Natural killer cell (primary cell): ENCODE data around the gene CD79B. TPM values are rescaled to one million over a fixed set of nuclear protein-coding genes. Genes with fewer than 3 reads are reported as not detected.

Source experiments
- ATAC-seq, 3 donors: fragments of 150-1000 bp in 2 of 3; fragments of 200-7000 bp in 1 of 3; cut with Tn5 transposase; 1 replicate in 1 of 3; 2 replicates in 2 of 3; pipeline ENCODE4 v1.10.0; 2021; ENCODE audit warnings: mild to moderate bottlenecking in 2 of 3, moderate library complexity in 2 of 3
- DNase-seq, 2 donors: peaks; one replicate each; pipeline versions ENCODE4 v3.0.0 to v3.0.0-alpha.2; 2013 to 2021; ENCODE audit warnings: mixed read lengths in 1 of 2
- H3K27ac ChIP-seq: one replicate; pipeline ENCODE4 v1.5.1; 2013; ENCODE audit warnings: mild to moderate bottlenecking, low read length
- H3K27me3 ChIP-seq: one replicate; pipeline ENCODE4 v1.6.1; 2013; ENCODE audit warnings: low read length; ENCODE audit not compliant: control insufficient read depth, insufficient read depth
- H3K36me3 ChIP-seq: one replicate; pipeline ENCODE4 v1.6.1; 2013; ENCODE audit warnings: low read length; ENCODE audit not compliant: control insufficient read depth, insufficient read depth
- H3K4me1 ChIP-seq: one replicate; pipeline ENCODE4 v1.6.1; 2013; ENCODE audit warnings: low read length; ENCODE audit not compliant: control insufficient read depth, insufficient read depth
- H3K4me3 ChIP-seq: one replicate; pipeline ENCODE4 v1.5.1; 2013; ENCODE audit warnings: low read length
- H3K9me3 ChIP-seq: one replicate; pipeline ENCODE4 v1.6.1; 2013; ENCODE audit warnings: low read length; ENCODE audit not compliant: control insufficient read depth, insufficient read depth
- H3K27ac Mint-ChIP-seq, 2 donors: one replicate each; pipeline ENCODE4 v1.8.0; 2022; ENCODE audit warnings: mild to moderate bottlenecking in 2 of 2, mixed read lengths in 2 of 2, moderate library complexity in 1 of 2
- H3K27me3 Mint-ChIP-seq, 2 donors: one replicate each; pipeline ENCODE4 v1.8.0; 2022; ENCODE audit warnings: low read depth in 2 of 2, mixed read lengths in 2 of 2
- H3K36me3 Mint-ChIP-seq: one replicate; pipeline ENCODE4 v1.8.0; 2022; ENCODE audit warnings: mixed read lengths
- H3K4me1 Mint-ChIP-seq, 2 donors: one replicate each; pipeline ENCODE4 v1.8.0; 2022; ENCODE audit warnings: mixed read lengths in 2 of 2
- H3K4me3 Mint-ChIP-seq: one replicate; pipeline ENCODE4 v1.8.0; 2022; ENCODE audit warnings: mild to moderate bottlenecking, moderate library complexity, mixed read lengths
- H3K9me3 Mint-ChIP-seq, 2 donors: one replicate each; pipeline ENCODE4 v1.8.0; 2022; ENCODE audit warnings: mixed read lengths in 2 of 2
- CTCF ChIP-seq: fragments of 200-600 bp; IDR thresholded peaks from one replicate; pipeline ENCODE4 v1.8.0; 2022; ENCODE audit warnings: antibody characterized with exemption
- WGBS: methylation state at CpG from one replicate; pipeline ENCODE4 v1.1.7; 2013; ENCODE audit warnings: missing lambda C conversion rate; ENCODE audit not compliant: insufficient coverage; 5-methylcytosine and 5-hydroxymethylcytosine counted together
- intact Hi-C: fragments of 100-400 bp; cut with micrococcal nuclease; formaldehyde crosslinking; loops from one replicate; pipeline ENCODE4 v1.14.2; 2022
- total RNA-seq, 4 donors: library from RNA; stranded (reverse); fragments of 120-200 nt in 1 of 4; gene quantifications; one replicate each; pipeline versions ENCODE4 v1.2.3 to v1.2.4, GENCODE V29; 2013 to 2022

CD79B gene
- total RNA-seq, 3 donors from 2014 or later (not counting 1 experiment from before 2014, with no cell fraction given), result 26.9 to 28.9 (median 27.2) TPM

- TF ChIP-seq CTCF, result no peak
Observed at GRCh38 chr17:63948521-63948920, 16.4 kb upstream of the CD79B start.

GRCh38 chr17:63947711-63948330 lies 15.7 kb upstream of the CD79B start:
- Mint-ChIP-seq H3K4me3 (no peak overlapping the region), H3K36me3 (no peaks in the 10 kb centered on the region), H3K27ac (no peak overlapping the region), H3K4me1 (peaks cover 13 to 24% of the 10 kb centered on the region in 2 donors), H3K9me3 (no peaks in the 10 kb centered on the region), H3K27me3 (no peaks in the 10 kb centered on the region)
- DNase-seq, result no peak
- intact Hi-C loops, result loop anchor here (5.0 kb wide), 1 partner anchor 39 kb away; no protein-coding TSS in a partner anchor
- WGBS, result 85% methylated on average over 18 of the region's 18 CpGs
- Histone ChIP-seq H3K27me3 (no peaks in the 10 kb centered on the region), H3K9me3 (no peaks in the 10 kb centered on the region), H3K4me3 (no peak overlapping the region), H3K4me1 (peaks cover 47% of the 10 kb centered on the region), H3K36me3 (no peaks in the 10 kb centered on the region), H3K27ac (no peak overlapping the region)
- ATAC-seq, result no peak
- no peak for TF ChIP-seq CTCF

More at GRCh38 chr17:63948521-63948920, 16.4 kb upstream of the CD79B start:
- no peak overlapping the region for H3K4me3 Mint-ChIP-seq
- peaks cover 13 to 24% of the 10 kb centered on the region in 2 donors for H3K4me1 Mint-ChIP-seq
- H3K9me3 ChIP-seq, result no peaks in the 10 kb centered on the region
- ATAC-seq (no peak), DNase-seq (no peak)
- no peaks in the 10 kb centered on the region for H3K9me3 Mint-ChIP-seq
- no peaks in the 10 kb centered on the region for H3K36me3 Mint-ChIP-seq
- no peak overlapping the region for H3K27ac ChIP-seq
- H3K4me1 ChIP-seq, result peaks cover 53% of the 10 kb centered on the region
- no peaks in the 10 kb centered on the region for H3K27me3 ChIP-seq
- no peak overlapping the region for H3K4me3 ChIP-seq
- H3K36me3 ChIP-seq, result no peaks in the 10 kb centered on the region
- intact Hi-C loops, result loop anchor here (5.0 kb wide), 1 partner anchor 39 kb away; no protein-coding TSS in a partner anchor
- no peaks in the 10 kb centered on the region for H3K27me3 Mint-ChIP-seq
- no peak overlapping the region for H3K27ac Mint-ChIP-seq
- 97% methylated on average over 9 of the region's 9 CpGs for WGBS

GRCh38 chr17:63946440-63947363 lies 14.6 kb upstream of the CD79B start:
- Histone ChIP-seq H3K9me3 (no peaks in the 10 kb centered on the region), H3K4me3 (peak overlapping the region; percentile 26), H3K4me1 (peaks cover 41% of the 10 kb centered on the region), H3K27me3 (no peaks in the 10 kb centered on the region), H3K36me3 (no peaks in the 10 kb centered on the region), H3K27ac (peak overlapping the region; percentile 68)
- intact Hi-C loops, result loop anchor here (1.0 to 5.0 kb wide), 2 partner anchors 27 to 41 kb away; no protein-coding TSS in a partner anchor
- peak; percentile 69 to 90 (median 83) for ATAC-seq
- no peaks in the 10 kb centered on the region for H3K36me3 Mint-ChIP-seq
- H3K4me1 Mint-ChIP-seq, result peaks cover 13 to 24% of the 10 kb centered on the region in 2 donors
- DNase-seq, result peak; percentile 47 to 83
- H3K9me3 Mint-ChIP-seq, result no peaks in the 10 kb centered on the region
- peak overlapping the region; percentile 78 for H3K4me3 Mint-ChIP-seq
- WGBS, result 31% methylated on average over 16 of the region's 20 CpGs
- peak; percentile 80 for TF ChIP-seq CTCF
- H3K27me3 Mint-ChIP-seq, result no peaks in the 10 kb centered on the region
- H3K27ac Mint-ChIP-seq, result peak overlapping the region; percentile 14 to 81
